NCI-H2196 treated with DMSO at 0.1 percent for 48 hours (cell line): Measurements from ENCODE around the gene SLITRK1.

ENCODE experiments used
- DNase-seq: peaks from one replicate; lab custom pipeline; 2025; ENCODE audit not compliant: unreplicated experiment; lab: John Stamatoyannopoulos, UW

The SLITRK1 gene

GRCh38 chr13:83876546-83876945 is 5.7 kb downstream of the SLITRK1 start:
- no peak for DNase-seq

- no peak for DNase-seq
These were observed 14.6 kb downstream of the SLITRK1 start for GRCh38 chr13:83867708-83868107.

DNA sequence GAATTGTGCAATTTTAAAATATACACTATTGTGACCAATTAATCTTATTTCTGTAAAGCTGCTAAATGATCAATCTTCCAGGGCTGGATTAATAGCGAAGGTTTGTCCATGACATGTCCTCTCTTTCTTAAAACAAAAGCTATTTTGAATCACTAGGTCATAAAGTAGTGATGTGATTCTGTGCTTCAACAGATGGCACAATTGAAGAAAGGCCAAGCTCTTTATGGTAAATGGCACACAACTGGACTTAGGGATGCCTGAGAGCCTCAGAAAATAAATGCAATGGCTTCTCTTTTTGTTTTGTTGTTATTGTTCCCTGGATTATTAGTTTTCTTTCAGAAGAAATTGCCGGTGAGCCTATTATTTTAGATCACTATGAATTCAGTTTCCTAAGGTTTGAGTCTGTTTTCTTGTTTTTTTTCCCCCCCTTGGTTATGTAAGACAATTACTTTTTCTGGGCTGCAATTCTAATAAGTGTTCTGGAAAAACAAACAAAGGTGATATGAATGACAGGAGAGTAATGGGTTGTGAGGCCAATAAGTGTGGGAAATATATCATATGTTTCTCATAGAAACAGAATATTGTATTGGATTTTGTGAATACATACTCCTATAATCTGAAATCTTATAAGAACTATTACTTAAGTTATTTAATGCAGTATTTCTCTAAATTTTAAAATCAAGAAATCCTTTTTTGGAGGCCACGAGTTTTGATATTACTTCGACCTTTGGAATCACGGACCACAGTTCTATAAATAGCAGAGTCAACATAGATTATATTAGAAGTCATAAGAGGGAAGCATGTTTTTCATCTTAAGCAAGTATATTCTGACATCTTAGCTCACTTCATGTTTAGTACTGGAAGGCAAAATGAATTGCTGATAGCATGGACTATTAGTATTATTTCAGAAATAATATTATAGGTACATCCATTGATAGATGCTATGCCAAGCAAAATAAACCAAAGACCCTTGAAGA is 16.8 kb downstream of the SLITRK1 start:
- DNase-seq = no peak

- no peak for DNase-seq
These were observed 28.5 kb downstream of the SLITRK1 start for GRCh38 chr13:83853771-83854170.

DNA sequence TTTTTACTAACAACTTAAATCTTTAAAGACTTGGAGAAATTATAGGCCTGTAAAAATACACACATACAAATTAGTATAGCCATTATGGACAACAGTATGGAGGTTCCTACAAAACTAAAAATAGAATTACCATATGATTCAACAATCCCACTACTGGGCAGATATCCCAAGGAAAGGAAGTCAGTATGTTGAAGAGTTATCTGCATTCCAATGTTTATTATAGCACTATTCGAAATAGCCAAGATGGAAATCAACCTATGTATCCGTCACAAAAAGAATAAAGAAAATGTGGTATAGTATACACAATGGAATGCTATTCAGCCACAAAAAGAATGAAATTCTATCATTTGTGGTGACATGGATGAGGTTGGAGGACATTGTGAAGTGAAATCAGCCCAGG is 37.2 kb downstream of the SLITRK1 start:
- DNase-seq = no peak

DNA sequence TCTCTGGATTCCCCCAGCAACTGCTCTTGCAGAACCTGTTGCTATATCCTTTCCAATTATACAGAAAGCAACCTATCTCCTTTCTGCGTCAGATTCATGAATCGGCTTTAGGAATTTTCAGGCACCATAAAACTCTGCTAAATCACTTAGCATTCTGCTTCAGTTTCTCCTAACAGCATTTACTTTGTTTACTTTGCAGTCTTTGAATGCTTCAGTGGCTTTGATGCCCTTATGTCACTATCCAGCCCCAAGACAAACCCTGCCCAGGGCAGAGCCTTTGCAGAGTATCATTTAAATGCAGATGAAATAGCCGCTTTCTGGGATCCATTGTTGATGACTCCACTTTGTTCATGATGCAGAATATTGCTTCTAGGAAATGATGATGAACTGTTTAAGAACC is 43.1 kb downstream of the SLITRK1 start:
- DNase-seq = no peak

- no peak for DNase-seq
These were observed 50.5 kb downstream of the SLITRK1 start for GRCh38 chr13:83831796-83832195.

- DNase-seq = no peak
These were observed 52.5 kb downstream of the SLITRK1 start for GRCh38 chr13:83829810-83830209.

DNA sequence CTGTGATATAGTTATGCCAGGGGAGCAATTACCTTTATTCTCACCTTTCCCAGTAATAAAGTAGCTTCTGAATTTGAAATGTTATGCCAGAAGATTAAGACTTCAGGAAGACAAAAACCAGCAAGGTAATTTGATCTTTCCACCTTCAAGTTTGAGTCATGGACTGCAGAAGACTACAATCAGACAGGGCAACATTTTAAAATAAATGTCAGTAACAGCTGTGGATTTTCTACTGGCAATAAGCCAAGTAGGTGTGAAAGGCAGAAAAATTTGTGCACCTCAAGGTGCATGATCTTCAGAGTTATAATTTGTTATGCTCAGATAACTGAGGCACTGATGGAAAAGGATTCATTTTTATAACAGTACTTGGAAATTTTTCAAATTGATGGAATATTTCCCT is 54.9 kb downstream of the SLITRK1 start:
- no peak for DNase-seq
